Mesendoderm (in vitro differentiated cells): ENCODE data around the gene SSMEM1.
"Not testable (repeated sequence)": the region's sequence is repeated elsewhere in the genome, so short reads cannot be mapped to it uniquely, and the experiment has no call there.

Source experiments
- DNase-seq: peaks from one replicate; pipeline ENCODE4 v3.0.0; 2013
- H2AK5ac ChIP-seq: 2 replicates; pipeline ENCODE4 v1.6.1; 2013; ENCODE audit warnings: low read length, inconsistent platforms
- H2BK120ac ChIP-seq: 2 replicates; pipeline ENCODE4 v1.6.1; 2013; ENCODE audit warnings: low read depth, mild to moderate bottlenecking, low read length, moderate library complexity, mixed read lengths
- H2BK15ac ChIP-seq: replicated peaks from 2 replicates; pipeline ENCODE4 v1.6.1; 2013; ENCODE audit warnings: low read depth, mild to moderate bottlenecking, moderate library complexity
- H2BK5ac ChIP-seq: 2 replicates; pipeline ENCODE4 v1.6.1; 2013; ENCODE audit warnings: low read length, inconsistent platforms
- H3K18ac ChIP-seq: 2 replicates; pipeline ENCODE4 v1.6.1; 2013; ENCODE audit warnings: mild to moderate bottlenecking, low read length, mixed read lengths
- H3K23ac ChIP-seq: one replicate; pipeline ENCODE4 v1.6.1; 2013; ENCODE audit warnings: low read length
- H3K27ac ChIP-seq: 2 replicates; pipeline ENCODE4 v1.5.1; 2013; ENCODE audit warnings: low read depth, mild to moderate bottlenecking, inconsistent platforms, low read length, moderate library complexity
- H3K27me3 ChIP-seq: 2 replicates; pipeline ENCODE4 v1.6.1; 2013; ENCODE audit warnings: low read length, control low read depth, mild to moderate bottlenecking, inconsistent platforms; ENCODE audit not compliant: insufficient read depth, poor library complexity
- H3K36me3 ChIP-seq: 2 replicates; pipeline ENCODE4 v1.6.1; 2013; ENCODE audit warnings: low read length, inconsistent platforms; ENCODE audit not compliant: control insufficient read depth, insufficient read depth
- H3K4ac ChIP-seq: one replicate; pipeline ENCODE4 v1.6.1; 2013; ENCODE audit warnings: low read depth, mild to moderate bottlenecking, low read length, moderate library complexity
- H3K4me1 ChIP-seq: 2 replicates; pipeline ENCODE4 v1.6.1; 2013; ENCODE audit warnings: low read depth, low read length, inconsistent platforms; ENCODE audit not compliant: control insufficient read depth
- H3K4me2 ChIP-seq: 2 replicates; pipeline ENCODE4 v1.6.1; 2013; ENCODE audit warnings: low read length
- H3K4me3 ChIP-seq: 2 replicates; pipeline ENCODE4 v1.5.1; 2013; ENCODE audit warnings: mild to moderate bottlenecking, low read length
- H3K56ac ChIP-seq: one replicate; pipeline ENCODE4 v1.6.1; 2013; ENCODE audit warnings: low read length
- H3K79me1 ChIP-seq: 2 replicates; pipeline ENCODE4 v1.6.1; 2013; ENCODE audit warnings: low read length, inconsistent platforms
- H3K79me2 ChIP-seq: 2 replicates; pipeline ENCODE4 v1.6.1; 2013; ENCODE audit warnings: mild to moderate bottlenecking, low read length; ENCODE audit not compliant: control insufficient read depth, insufficient read depth
- H3K9ac ChIP-seq: 2 replicates; pipeline ENCODE4 v1.6.1; 2013; ENCODE audit warnings: low read length, inconsistent platforms
- H4K5ac ChIP-seq: one replicate; pipeline ENCODE4 v1.6.1; 2013; ENCODE audit warnings: low read length
- H4K8ac ChIP-seq: one replicate; pipeline ENCODE4 v1.6.1; 2013; ENCODE audit warnings: low read depth, mild to moderate bottlenecking, control low read depth, low read length, moderate library complexity
- WGBS: extraction: QIAGEN DNeasy Blood & Tissue Kit; methylation state at CpG from one replicate; pipeline ENCODE4 v1.1.7; 2013; ENCODE audit warnings: low lambda C conversion rate, missing lambda C conversion rate; ENCODE audit not compliant: insufficient coverage; ENCODE audit errors: extremely low coverage; 5-methylcytosine and 5-hydroxymethylcytosine counted together

The SSMEM1 gene

DNA sequence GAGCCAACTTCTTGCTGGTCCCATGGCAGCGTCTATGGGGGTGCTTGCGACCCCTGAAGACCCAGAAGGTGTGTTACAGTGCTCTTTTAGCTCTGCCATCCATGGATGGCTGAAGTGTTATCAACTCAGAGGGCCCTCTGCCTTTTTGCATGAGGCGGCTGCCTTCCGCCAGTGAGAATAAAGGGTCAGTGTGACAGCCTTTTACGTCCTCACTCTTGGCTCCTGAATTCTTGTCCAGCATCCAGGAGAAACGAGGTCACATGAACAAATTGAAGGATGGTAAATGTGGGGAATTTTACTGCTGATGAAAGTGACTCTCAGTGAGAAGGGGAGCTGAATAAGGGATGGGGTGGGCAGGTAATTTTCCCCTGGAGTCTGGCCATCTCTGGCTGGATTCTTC is 24.1 kb downstream of the SSMEM1 start:
- H4K5ac ChIP-seq = no peak overlapping the region
- no peak overlapping the region for H4K8ac ChIP-seq
- H2BK120ac ChIP-seq = no peak overlapping the region
- no CpG with 5 or more reads among the region's 6 CpGs for WGBS
- no peak overlapping the region for H2BK15ac ChIP-seq
- no peaks in the 10 kb centered on the region for H3K4me1 ChIP-seq
- H3K18ac ChIP-seq = no peak overlapping the region
- no peak overlapping the region for H3K9ac ChIP-seq
- no peaks in the 10 kb centered on the region for H3K36me3 ChIP-seq
- no peak overlapping the region for H2AK5ac ChIP-seq
- no peak overlapping the region for H2BK5ac ChIP-seq
- no peak overlapping the region for H3K4me2 ChIP-seq
- no peak overlapping the region for H3K23ac ChIP-seq
- H3K4me3 ChIP-seq = no peak overlapping the region
- no peaks in the 10 kb centered on the region for H3K27me3 ChIP-seq
- no peaks in the 10 kb centered on the region for H3K79me2 ChIP-seq
- DNase-seq = no peak
- H3K4ac ChIP-seq = no peak overlapping the region
- no peaks in the 10 kb centered on the region for H3K79me1 ChIP-seq
- no peak overlapping the region for H3K56ac ChIP-seq
- no peak overlapping the region for H3K27ac ChIP-seq

DNA sequence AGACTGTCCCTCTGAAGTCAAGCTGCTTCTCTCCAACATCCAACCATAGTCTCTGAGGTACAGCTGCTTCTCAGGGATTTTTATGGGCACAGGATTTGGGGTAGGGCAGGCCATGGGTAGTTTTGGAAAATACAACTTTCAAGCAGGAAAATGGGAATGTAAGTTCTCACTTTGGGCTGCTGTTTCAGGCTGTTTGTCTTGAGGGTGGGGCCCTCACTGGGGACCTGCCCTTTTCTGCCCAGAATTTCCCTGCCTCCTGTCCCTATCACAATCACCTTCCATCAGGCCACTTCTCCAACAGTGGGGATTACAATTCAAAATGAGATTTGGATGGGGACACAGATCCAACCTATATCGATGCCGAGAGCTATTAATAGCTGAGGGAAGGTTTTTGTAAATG is 24.5 kb downstream of the SSMEM1 start:
- Histone ChIP-seq H3K36me3 (no peaks in the 10 kb centered on the region), H3K27me3 (no peaks in the 10 kb centered on the region), H3K4me1 (no peaks in the 10 kb centered on the region), H4K5ac (no peak overlapping the region), H3K79me1 (no peaks in the 10 kb centered on the region), H3K4me3 (no peak overlapping the region), H3K4me2 (no peak overlapping the region), H2BK120ac (no peak overlapping the region), H3K27ac (no peak overlapping the region), H3K23ac (no peak overlapping the region), H3K79me2 (no peaks in the 10 kb centered on the region), H3K56ac (no peak overlapping the region), H2AK5ac (no peak overlapping the region), H4K8ac (no peak overlapping the region), H3K4ac (no peak overlapping the region), H2BK15ac (no peak overlapping the region), H2BK5ac (no peak overlapping the region), H3K18ac (no peak overlapping the region), H3K9ac (no peak overlapping the region)
- DNase-seq = no peak
- no CpG with 5 or more reads among the region's 2 CpGs for WGBS

DNA sequence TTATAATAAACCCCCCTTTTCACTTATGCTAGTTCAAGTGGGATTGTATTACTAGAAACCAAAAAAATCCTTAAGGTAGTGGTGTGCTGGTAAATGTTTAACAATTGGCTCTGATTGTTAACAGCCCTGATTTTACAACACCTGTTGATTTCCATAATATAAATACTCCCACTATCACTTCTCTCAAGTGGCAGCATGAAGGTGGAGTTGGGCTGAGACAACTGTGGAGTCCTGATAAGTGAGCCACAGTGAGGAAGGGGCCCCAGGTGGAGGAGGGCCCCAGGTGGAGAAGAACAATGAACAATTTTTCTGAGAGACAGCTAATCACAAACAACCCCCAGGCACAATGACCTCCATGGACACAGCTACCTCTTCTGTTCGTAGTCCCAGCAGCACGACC is 26.4 kb downstream of the SSMEM1 start:
- Histone ChIP-seq H3K4me1 (no peaks in the 10 kb centered on the region), H3K36me3 (no peaks in the 10 kb centered on the region), H3K27me3 (no peaks in the 10 kb centered on the region), H4K8ac (no peak overlapping the region), H3K4ac (no peak overlapping the region), H3K23ac (no peak overlapping the region), H2BK120ac (no peak overlapping the region), H4K5ac (no peak overlapping the region), H3K79me2 (no peaks in the 10 kb centered on the region), H2BK5ac (no peak overlapping the region), H3K4me2 (no peak overlapping the region), H3K18ac (no peak overlapping the region), H2AK5ac (no peak overlapping the region), H3K79me1 (no peaks in the 10 kb centered on the region), H3K27ac (no peak overlapping the region), H3K4me3 (no peak overlapping the region), H3K56ac (no peak overlapping the region), H3K9ac (no peak overlapping the region), H2BK15ac (no peak overlapping the region)
- no peak for DNase-seq
- WGBS = no CpG with 5 or more reads among the region's 2 CpGs

DNA sequence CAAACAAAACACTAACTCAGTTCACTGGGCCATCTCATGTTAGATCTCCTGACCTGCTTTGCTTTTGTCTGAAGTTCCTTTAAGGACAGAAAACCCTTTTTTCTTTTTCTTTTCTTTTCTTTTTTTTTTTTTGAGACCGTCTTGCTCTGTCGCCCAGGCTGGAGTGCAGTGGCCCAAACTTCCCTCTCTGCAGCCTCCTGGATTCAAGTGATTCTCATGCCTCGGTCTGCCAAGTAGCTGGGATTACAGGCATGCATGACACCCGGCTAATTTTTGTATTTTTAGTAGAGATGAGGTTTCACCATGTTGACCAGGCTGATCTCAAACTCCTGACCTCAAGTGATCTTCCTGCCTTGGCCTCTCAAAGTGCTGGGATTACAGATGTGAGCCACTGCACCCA is 28.7 kb downstream of the SSMEM1 start:
- not testable (repeated sequence) for H3K9ac ChIP-seq, H3K4me3 ChIP-seq, H3K79me2 ChIP-seq, H3K18ac ChIP-seq, H3K56ac ChIP-seq, H3K23ac ChIP-seq, H4K5ac ChIP-seq, H3K27me3 ChIP-seq, H2AK5ac ChIP-seq, H2BK15ac ChIP-seq, H3K27ac ChIP-seq, H3K4me2 ChIP-seq, H3K79me1 ChIP-seq, DNase-seq, H2BK120ac ChIP-seq, H4K8ac ChIP-seq, H3K36me3 ChIP-seq, H3K4ac ChIP-seq, H2BK5ac ChIP-seq, H3K4me1 ChIP-seq
- WGBS = no CpG with 5 or more reads among the region's 4 CpGs

DNA sequence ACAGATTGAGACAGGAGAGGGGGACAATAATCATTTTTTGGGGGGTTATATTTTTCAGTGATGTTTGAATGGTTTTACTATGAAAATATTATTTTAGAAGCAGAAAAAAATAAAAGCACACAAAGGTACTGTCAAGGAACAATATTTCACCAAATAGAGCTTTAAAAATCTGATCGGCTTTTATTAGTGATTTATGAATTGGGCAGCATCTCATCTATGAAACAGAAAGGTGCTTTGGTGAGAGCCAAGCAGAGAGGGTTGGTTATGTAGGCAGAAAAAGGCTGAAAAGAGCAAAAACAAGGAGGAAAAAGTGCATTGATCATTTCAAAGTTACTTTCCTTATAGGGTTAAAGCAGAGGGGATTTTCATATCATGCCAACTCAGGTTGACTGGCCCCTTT is 32.6 kb downstream of the SSMEM1 start:
- Histone ChIP-seq H3K79me1 (no peaks in the 10 kb centered on the region), H3K79me2 (no peaks in the 10 kb centered on the region), H2BK15ac (no peak overlapping the region), H3K4ac (no peak overlapping the region), H3K27ac (no peak overlapping the region), H3K9ac (no peak overlapping the region), H3K23ac (no peak overlapping the region), H3K4me2 (no peak overlapping the region), H3K36me3 (no peaks in the 10 kb centered on the region), H4K5ac (no peak overlapping the region), H3K27me3 (no peaks in the 10 kb centered on the region), H3K4me1 (no peaks in the 10 kb centered on the region), H2AK5ac (no peak overlapping the region), H3K18ac (no peak overlapping the region), H3K56ac (no peak overlapping the region), H3K4me3 (no peak overlapping the region), H4K8ac (no peak overlapping the region), H2BK120ac (no peak overlapping the region), H2BK5ac (no peak overlapping the region)
- no peak for DNase-seq
- WGBS = no CpG with 5 or more reads among the region's 1 CpG

DNA sequence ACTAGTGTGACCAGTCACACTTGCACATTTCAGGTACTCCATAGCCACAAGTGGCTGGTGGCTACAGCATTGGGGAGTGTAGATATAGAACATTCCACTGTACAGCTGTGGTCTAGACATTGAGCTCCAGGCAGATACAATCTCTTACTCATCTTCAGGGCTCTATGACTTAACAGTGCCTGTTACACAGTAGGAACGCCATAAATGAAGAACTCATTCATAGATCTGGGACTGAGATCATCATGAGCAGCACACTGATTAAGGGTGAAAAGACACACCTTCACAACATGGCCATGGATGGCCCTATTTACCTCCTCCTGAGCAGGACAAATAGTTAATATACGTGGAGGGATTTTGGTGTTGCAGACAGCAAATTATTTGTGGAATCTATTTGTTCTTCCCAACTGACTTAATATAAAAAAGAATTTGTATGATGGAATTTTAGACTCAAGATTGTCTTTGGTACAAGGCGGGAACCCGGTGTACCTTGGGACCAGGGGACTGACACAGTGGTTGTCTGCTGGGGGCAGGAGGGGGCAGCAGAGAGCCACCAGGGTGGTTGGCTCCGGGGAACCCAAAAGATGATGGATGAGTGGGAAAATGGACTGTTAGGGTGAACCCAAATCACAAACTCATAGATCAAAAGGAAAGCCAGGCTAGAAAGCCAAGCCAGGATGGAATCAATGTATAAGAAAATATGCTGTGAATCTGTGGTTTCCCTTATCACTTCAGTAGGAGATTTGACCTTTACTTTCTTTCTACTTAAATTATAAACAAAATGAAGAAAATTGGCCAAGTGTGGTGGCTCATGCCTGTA is 34.7 kb downstream of the SSMEM1 start:
- H3K4me2 ChIP-seq = no peak overlapping the region
- H4K5ac ChIP-seq = no peak overlapping the region
- H3K36me3 ChIP-seq = no peaks in the 10 kb centered on the region
- H2BK15ac ChIP-seq = no peak overlapping the region
- no peaks in the 10 kb centered on the region for H3K79me2 ChIP-seq
- DNase-seq = peak; percentile 67
- no peak overlapping the region for H3K18ac ChIP-seq
- H3K27me3 ChIP-seq = no peaks in the 10 kb centered on the region
- H2AK5ac ChIP-seq = no peak overlapping the region
- H3K79me1 ChIP-seq = no peaks in the 10 kb centered on the region
- no peaks in the 10 kb centered on the region for H3K4me1 ChIP-seq
- no peak overlapping the region for H2BK5ac ChIP-seq
- no peak overlapping the region for H3K23ac ChIP-seq
- no peak overlapping the region for H3K27ac ChIP-seq
- no peak overlapping the region for H4K8ac ChIP-seq
- no peak overlapping the region for H3K4ac ChIP-seq
- no peak overlapping the region for H2BK120ac ChIP-seq
- WGBS = no CpG with 5 or more reads among the region's 5 CpGs
- H3K4me3 ChIP-seq = no peak overlapping the region
- no peak overlapping the region for H3K56ac ChIP-seq
- H3K9ac ChIP-seq = no peak overlapping the region
